Stimulated activated CD8-positive, alpha-beta memory T cell treated with anti-CD3 and anti-CD28 coated beads, Interleukin-4, amount 100 ng/mL, for 24 hours (primary cell): ENCODE measurements around the gene RFC4.
"Not testable (repeated sequence)": the region's sequence is repeated elsewhere in the genome, so short reads cannot be mapped to it uniquely, and the experiment has no call there.

Source experiments
- DNase-seq: peaks from one replicate; pipeline ENCODE4 v3.0.0-alpha.2; 2020; ENCODE audit warnings: low read depth

RFC4 gene, protein sequence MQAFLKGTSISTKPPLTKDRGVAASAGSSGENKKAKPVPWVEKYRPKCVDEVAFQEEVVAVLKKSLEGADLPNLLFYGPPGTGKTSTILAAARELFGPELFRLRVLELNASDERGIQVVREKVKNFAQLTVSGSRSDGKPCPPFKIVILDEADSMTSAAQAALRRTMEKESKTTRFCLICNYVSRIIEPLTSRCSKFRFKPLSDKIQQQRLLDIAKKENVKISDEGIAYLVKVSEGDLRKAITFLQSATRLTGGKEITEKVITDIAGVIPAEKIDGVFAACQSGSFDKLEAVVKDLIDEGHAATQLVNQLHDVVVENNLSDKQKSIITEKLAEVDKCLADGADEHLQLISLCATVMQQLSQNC

DNA sequence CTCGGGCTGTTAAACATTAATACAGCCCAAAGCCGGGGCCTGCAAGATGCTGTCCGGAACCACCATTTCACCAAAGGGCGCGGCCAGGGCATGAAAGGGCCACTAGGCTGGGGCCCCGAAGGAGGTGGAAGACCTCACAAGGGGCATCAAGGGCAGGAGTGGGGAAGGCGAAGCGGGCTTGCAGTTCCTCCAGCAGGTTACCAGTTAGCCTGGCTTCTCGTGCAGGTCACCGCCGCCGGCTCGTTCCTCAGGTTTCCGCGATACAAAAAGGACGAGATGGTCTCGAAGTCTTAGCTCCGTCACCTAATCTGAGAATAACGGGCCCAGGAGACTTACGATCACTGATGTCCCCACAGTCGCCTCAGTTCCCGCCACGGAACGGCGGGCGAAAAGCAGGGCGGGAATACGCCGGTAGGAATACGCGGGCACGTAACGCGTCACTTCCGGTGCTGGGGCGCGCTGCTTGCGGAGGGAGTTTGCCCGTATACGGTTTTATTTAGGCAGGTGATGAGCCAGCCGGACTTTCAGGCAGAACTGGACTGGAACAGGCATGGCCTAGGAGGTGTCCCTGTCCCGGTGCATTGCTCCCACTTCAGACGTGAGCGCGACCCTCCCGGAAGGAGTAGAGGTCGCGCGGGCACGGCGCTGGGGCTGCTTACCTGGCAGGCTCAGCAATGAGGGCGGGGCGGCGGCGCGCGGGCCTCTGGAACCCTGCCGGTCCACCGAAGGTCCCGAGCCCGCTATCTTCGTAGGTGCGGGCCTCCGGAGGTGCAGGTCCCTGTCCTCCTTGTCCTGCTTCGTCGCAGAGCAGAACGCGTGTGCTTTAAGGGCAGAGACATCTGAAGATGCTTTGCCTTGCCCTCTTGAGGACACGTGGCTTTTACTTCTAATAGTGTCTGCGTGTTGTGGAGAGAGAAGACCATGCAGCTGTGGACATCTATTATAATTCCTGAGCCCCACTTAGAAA is at the start of gene RFC4:
TSS of gene RFC4 (minus strand) at position 394 of the 967 bp plus-strand sequence. CDS start 1,769 bp downstream, outside the sequence.
- peak; percentile 80 for DNase-seq

DNA sequence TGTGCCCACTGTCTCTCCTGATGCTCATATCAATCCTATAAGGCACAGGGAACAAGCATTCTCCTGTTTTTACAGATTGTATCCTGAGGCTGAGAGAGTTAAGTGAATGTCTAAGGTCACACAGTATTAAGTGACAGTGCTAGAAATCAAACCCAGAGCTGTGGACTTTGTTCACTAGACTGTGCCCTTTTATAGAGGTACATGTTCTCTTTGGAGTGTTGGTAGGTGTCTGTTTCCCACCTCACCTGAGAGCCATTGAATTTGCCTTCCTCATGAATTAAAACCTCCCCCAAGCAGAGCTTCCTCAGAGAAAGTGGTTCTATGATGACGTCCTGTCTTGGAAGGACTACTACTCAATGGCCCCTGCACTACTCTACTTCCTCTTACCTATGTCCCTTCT is 48.7 kb upstream of the RFC4 start:
- DNase-seq, result no peak

DNA sequence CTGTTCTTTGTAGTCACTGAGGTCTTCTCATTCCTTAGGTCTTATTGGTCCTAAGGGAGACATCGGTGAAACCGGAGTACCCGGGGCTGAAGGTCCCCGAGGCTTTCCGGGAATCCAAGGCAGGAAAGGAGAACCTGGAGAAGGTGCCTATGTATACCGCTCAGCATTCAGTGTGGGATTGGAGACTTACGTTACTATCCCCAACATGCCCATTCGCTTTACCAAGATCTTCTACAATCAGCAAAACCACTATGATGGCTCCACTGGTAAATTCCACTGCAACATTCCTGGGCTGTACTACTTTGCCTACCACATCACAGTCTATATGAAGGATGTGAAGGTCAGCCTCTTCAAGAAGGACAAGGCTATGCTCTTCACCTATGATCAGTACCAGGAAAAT is 47.9 kb upstream of the RFC4 start:
- no peak for DNase-seq

DNA sequence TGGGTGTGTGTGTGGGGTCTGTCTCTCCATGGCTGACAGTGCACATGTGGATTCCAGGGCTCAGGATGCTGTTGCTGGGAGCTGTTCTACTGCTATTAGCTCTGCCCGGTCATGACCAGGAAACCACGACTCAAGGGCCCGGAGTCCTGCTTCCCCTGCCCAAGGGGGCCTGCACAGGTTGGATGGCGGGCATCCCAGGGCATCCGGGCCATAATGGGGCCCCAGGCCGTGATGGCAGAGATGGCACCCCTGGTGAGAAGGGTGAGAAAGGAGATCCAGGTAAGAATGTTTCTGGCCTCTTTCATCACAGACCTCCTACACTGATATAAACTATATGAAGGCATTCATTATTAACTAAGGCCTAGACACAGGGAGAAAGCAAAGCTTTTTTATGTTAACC is 46.7 kb upstream of the RFC4 start:
- no peak for DNase-seq

DNA sequence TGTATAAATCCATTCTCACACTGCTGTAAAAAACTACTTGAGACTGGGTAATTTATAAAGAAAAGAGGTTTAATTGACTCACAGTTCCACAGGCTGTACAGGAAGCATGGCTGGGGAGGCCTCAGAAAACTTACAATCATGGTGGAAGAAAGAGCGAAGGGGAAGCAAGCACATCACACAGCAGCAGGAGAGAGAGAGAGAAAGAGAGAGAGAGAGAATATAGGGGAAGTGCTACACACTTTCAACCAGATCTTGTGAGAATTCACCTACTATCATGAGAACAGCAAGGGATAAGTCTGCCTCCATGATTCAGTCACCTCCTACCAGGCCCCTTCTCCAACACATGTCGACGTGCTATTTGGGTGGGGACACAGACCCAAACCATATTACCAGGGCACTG is 45.6 kb upstream of the RFC4 start:
- not testable (repeated sequence) for DNase-seq

DNA sequence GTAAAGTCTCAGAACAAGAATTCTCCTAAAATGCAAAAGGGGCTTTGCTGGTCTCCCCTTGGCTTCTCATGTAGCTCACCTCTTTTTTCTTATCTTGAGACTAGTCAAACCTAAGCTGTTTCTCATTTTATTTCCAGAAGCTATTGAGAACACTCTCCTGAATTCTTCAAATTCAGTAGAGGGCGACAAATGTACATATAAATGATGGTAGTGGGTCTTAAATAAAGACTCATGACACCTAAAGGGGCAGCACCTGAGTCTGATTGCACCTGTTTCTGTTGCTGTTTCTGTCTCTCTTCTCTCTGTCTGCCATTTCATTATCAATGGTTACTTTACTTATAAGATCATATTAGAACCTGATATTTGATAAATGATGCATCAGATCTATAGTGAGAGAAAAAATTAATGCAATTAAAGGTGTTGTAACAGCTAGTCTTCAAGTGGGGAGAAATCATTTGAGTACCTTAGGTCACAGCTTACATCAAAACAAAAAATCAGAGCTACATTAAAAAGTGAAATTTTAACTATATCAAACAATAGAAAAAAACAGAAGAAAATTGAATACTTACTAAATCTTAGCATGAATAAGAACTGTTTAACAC is 43.2 kb upstream of the RFC4 start:
- DNase-seq, result no peak

DNA sequence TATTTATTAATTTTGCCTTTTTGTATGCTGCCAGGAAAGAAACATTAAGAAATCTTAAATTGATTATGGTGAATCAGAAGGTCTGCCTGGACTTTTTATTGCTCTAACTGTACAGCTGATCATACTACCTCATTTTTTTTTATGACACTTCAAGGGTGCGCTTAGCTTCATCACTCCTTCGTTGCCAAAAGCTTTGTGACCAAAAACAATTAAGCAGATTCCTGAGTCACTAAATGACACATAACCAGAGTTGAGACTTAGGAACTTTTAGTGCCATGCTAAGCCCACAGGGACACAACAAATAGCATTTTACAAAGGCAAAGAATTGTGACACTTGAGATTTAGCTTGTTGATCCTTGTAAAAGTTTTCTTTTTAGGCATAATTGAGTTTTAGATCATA is 41.2 kb upstream of the RFC4 start:
- no peak for DNase-seq

DNA sequence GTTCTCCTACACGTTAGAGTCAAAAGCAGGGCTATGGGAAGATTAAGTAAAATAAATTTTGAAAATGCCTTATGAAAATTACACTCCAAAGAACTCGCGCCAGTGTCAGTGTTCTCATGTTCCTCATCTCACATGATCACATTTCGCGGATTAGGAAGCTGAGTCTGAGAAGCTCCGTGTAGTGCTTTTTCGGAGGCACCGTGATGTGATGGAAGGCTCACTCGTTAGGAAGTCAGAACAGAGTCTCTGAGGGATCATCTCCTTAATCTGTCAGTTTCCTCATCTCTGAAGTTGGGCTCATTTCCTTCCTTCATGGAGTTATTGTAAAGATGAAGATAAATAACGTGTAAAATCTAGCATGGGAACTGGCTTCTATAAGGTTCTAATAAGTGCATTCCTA is 39.5 kb upstream of the RFC4 start:
- no peak for DNase-seq

DNA sequence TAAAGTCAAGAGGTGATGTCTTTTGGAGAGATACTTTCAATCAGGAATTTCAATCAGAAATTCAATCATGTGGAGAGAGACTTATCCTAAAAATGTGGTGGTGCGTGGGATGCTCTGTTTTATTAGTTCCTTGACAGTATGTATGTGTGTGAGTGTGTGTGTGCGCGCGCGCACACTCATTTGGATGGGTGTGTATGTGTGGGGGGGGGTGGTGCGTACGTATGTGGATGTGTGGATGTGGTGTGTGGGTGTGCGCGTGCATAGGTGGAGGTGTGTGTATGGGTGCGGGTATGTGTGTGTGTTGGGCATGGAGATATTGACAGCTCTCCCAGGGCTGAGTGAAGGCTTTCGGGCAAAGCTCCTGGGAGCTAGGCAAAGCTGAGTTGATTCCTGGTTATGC is 38.6 kb upstream of the RFC4 start:
- no peak for DNase-seq

DNA sequence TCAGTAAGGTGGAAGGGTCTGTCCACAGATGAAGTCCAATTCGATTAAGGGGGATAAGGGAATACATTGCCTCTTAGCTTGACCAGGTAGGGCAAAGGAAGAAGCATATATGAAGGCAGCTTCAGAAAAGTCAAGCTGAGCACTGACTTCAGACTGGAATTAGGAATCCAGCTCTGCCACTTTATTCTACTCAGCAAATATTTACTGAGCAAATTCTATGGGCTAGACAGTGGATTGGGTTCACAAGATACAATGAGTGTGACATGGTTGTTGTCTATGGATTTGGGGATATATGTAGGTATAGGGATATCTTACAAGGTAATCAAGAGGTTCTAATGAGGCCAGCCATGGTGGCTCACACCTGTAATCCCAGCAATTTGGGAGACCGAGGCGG is 36.8 kb upstream of the RFC4 start:
- DNase-seq, result no peak

DNA sequence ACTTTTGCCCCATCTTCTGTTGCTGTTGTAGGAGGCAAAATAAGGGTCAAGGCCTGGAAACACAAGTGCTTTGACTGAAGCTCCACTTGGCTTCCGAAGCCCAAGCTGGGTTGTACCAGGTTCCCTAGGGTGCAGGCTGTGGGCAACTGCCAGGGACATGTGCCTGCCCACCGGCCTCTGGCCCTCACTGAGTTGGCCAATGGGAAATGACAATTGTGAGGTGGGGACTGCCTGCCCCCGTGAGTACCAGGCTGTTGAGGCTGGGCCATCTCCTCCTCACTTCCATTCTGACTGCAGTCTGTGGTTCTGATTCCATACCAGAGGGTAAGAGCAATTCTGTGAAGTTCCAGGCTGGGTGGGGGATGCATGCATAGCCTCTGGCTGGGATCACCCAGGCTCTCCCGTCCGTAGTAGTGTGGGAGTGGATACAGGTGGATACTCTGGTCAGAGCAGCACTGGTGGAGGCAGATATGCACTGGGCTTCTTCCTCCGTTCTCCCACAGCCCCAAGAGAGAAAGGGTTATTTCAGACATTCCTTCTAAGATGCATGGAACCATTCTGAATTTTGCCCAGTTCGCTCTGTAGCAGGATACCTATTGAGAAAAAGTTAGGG is 36.2 kb upstream of the RFC4 start, which contains the start of gene ADIPOQ:
TSS of gene ADIPOQ (plus strand) at position 285 of the 613 bp plus-strand sequence. CDS start 10,349 bp downstream, outside the sequence.
- no peak for DNase-seq

DNA sequence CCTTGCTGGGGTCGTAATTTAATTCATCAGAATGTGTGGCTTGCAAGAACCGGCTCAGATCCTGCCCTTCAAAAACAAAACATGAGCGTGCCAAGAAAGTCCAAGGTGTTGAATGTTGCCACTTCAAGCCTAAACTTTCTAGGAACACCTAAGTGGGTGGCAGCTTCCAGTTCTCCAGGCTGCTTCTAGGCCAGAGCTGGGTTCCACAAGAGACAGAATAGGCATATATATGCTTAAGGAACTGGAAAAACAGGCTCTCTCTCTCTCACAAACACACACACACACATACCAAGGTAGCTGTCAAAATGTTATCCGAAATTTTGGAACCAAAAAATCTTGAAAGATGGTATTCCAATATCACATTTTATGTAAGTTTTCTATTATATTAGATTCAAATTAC is 35.3 kb upstream of the RFC4 start:
- DNase-seq, result no peak

DNA sequence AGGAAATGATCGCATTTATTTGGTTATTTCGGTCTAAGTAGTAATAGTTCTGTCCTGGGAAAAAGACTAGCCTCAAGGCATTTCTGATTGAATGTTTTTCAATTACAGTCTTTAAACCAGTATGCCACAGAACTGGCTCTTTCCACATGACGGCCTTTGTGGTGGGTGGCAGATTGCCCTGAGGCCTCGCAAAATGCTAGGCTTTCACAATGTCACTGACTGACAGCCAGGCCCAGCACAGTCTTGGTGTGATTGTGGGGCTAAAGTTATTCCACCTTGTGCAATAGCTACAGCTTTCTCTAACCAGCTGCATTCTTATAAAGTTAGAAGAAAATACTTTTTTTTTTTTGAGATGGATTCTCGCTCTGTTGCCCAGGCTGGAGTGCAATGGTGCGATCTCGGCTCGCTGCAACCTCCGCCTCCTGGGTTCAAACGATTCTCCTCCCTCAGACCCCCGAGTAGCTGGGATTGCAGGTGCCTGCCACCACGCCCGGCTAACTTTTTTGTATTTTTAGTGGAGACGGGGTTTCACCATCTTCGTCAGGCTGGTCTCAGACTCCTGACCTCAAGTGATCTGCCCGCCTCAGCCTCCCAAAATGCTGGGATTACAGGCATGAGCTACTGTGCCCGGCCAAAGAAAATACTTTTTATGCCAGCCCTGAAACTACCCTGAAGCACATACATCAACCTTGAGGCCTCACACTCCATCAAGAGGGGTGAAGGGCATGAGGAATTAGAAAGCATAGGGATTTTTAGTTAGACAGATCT is 33.8 kb upstream of the RFC4 start:
- DNase-seq, result no peak

DNA sequence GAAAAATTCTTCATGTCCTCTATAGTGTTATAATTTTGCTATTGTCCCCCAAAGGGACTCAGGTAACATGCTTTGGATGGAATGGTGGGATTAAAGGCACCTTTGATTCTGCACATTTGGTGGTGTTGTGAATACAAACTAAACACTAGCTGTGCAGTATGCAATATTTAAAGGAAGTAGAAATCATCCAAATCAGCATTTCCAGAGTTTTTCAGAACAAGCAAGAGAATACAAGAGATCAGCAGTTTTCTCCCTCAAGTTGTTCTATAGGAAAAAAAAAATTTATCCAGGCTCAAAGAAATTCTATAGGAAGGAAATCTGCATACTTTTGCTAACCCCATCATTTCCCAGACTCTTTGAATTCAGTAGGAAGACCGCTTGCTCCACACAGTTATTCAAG is 26.0 kb upstream of the RFC4 start:
- DNase-seq, result no peak

DNA sequence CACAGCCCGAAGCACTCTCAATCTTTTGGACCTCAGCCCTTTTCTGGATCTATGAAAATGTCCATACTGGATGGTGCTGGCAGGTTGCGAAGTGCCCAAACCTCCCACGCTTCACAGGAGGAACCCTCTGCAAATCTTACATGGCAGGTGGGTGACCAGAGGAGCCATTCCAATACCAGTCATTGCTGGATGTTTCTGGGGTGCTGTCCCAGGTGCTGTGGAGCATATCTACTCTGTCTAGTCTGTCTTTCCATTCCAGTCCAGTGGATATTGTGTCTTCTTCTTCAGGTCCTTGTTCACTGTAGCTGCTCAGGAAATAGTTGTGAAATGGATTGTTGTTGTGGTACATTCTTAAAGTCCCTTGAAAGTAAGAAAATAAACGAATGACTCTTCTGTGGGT is 25.5 kb upstream of the RFC4 start:
- no peak for DNase-seq

DNA sequence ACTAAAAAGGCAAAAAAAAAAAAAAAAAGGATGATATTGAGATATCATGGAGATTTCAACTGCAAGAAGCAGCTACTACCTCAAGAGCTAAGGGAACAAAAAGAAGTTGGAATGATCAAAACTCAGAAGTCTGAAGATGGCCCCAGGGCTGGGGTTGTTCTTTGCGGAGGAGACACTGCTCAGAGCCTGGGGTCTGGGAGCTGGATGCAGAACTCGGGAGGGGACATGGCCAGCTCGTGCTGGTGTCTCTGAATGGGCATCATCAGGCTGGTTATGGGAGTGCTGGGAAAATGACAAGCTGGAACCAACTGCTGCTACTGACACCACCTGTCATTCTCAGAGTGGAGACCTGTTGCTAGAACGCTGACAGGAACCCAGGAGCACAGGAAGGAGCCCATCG is 22.1 kb upstream of the RFC4 start:
- no peak for DNase-seq

DNA sequence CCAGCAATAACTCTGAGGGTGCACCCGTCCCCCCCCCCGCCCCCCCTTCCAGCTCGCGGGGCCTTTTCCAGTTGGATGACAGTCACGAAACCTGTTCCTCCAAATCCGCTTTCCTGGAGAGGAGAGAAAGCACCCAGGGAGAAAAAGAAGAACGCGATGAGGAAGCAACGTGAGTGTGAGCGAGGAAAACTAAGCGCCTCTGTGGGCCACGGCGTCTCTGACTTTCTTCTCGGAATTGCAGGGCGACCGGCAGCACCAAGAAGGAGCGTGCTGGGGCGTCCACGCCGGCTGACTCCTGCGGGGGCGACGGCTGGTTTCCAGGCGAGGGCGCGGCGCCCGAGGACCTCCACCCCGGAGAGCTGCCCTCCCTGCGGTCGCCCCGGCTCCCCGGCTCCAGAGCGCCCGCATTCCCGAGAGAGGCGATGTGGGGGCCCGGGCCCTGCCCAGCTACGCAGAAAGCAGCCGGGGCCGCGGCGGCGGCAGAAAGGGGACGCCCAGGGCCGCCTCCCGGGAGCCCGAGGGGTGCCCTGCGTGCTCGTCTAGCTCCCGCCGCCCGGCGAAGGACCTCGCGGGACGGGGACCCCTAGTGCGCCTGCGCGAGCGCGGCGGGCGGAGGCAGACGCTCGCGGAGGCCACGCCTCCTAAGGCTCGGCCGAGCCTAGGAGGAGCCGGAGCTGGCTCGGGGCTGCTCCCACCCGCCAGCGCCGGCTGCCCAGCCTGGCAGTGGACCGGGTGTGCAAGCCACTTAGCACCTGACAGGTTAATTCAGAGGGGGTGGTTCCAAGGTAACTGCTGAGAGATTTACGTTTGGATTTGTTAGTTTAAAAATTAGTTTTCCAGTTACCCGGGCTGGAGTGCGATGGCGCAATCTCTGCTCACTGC is 20.9 kb upstream of the RFC4 start:
- peak; percentile 77 for DNase-seq

DNA sequence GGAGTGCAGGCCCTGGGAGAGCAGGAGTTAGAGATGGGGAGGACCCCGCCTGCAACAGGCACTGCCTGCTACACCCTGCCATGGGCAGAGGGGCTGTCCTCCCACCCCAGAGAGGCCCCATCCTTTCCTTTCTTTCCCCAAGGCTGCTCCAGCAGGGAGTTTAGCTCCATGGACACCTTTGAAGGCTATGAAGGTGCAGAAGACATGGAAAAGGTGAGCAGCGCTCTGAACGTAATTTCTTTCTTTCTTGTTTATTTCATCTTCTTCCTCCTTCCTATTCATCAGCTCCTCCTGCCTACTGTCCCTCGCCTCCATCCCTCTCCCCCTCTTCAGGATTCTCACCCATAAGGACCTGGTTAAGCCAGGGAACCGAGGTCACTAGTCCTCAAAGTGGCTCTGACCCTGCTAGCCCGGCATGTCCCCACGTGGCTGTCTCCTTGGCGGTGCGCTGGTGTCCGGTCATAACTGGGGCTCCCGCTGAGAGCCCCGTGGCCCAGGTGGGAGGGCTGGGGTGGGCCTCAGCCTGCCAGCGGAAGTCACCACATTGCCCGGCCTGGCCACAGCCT is 20.2 kb upstream of the RFC4 start:
- no peak for DNase-seq

DNA sequence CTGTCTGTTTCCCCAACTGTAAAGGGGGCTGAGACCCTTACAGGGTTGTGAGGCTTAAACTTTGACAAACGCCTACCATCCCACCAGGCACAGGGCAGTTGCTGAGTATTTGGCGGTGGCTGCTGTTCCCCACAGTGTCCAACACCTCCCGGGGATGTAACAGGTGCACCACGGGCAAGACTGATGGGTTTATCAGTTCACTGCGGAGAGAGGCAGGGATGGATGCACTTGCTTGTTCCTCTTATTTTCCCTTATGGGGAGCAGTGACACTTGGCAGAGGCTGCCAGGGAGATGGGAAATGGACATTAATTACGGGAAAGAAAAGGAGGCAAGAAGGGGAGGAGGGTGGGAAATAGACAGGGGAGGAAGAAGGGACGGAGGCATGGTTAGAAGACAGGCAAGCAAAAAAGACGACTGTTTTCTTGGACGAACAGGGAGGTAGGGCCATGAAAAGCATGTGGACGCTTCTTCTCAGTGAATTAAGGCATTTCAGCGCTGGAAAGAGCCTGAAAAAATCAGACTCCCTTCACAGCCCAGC is 19.7 kb upstream of the RFC4 start:
- DNase-seq, result no peak
